GM23248 (cell line): ENCODE measurements around the gene PLBD2. TPM values are rescaled to one million over a fixed set of nuclear protein-coding genes. Genes with fewer than 3 reads are reported as not detected.
"Not testable (repeated sequence)": the region's sequence is repeated elsewhere in the genome, so short reads cannot be mapped to it uniquely, and the experiment has no call there.

Source experiments
- DNase-seq: peaks from one replicate; pipeline ENCODE4 v3.0.0-alpha.2; 2015
- H2AFZ ChIP-seq: fragments of 200-600 bp; sonication (generic); 2 replicates; pipeline ENCODE4 v1.6.1; 2016; ENCODE audit warnings: antibody characterized with exemption
- H3F3A ChIP-seq: fragments of 200-600 bp; sonication (generic); 2 replicates; pipeline ENCODE4 v1.6.1; 2016; ENCODE audit warnings: mild to moderate bottlenecking, antibody characterized with exemption, mixed run types; ENCODE audit not compliant: insufficient read depth
- H3K27ac ChIP-seq: fragments of 200-600 bp; sonication (generic); 2 replicates; pipeline ENCODE4 v1.5.1; 2016; ENCODE audit warnings: mild to moderate bottlenecking
- H3K27me3 ChIP-seq: fragments of 200-600 bp; sonication (generic); replicated peaks from 2 replicates; pipeline ENCODE4 v1.6.1; 2016; ENCODE audit warnings: mild to moderate bottlenecking; ENCODE audit not compliant: insufficient read depth
- H3K36me3 ChIP-seq: fragments of 200-600 bp; sonication (generic); 2 replicates; pipeline ENCODE4 v1.6.1; 2016; ENCODE audit warnings: low read depth, mild to moderate bottlenecking
- H3K4me1 ChIP-seq: fragments of 200-600 bp; sonication (generic); 2 replicates; pipeline ENCODE4 v1.6.1; 2016; ENCODE audit warnings: mild to moderate bottlenecking; ENCODE audit not compliant: insufficient read depth
- H3K4me2 ChIP-seq: fragments of 200-600 bp; sonication (generic); one replicate; pipeline ENCODE4 v1.6.1; 2016; ENCODE audit warnings: mild to moderate bottlenecking; ENCODE audit not compliant: unreplicated experiment
- H3K4me3 ChIP-seq: fragments of 200-600 bp; sonication (generic); 2 replicates; pipeline ENCODE4 v1.5.1; 2016; ENCODE audit warnings: mild to moderate bottlenecking
- H3K79me2 ChIP-seq: fragments of 200-600 bp; sonication (generic); 2 replicates; pipeline ENCODE4 v1.6.1; 2016; ENCODE audit warnings: mild to moderate bottlenecking; ENCODE audit not compliant: insufficient read depth
- H3K9ac ChIP-seq: fragments of 200-600 bp; sonication (generic); 2 replicates; pipeline ENCODE4 v1.6.1; 2016; ENCODE audit warnings: mild to moderate bottlenecking
- H3K9me2 ChIP-seq: fragments of 200-600 bp; sonication (generic); 2 replicates; pipeline ENCODE4 v1.6.1; 2016; ENCODE audit warnings: mixed run types, mild to moderate bottlenecking, moderate library complexity; ENCODE audit not compliant: insufficient read depth
- H3K9me3 ChIP-seq: fragments of 200-600 bp; sonication (generic); one replicate; pipeline ENCODE4 v1.6.1; 2017; ENCODE audit warnings: low read depth
- H4K20me1 ChIP-seq: fragments of 200-600 bp; sonication (generic); 2 replicates; pipeline ENCODE4 v1.6.0; 2016; ENCODE audit not compliant: insufficient read depth
- EZH2 ChIP-seq: fragments of 200-600 bp; sonication (generic); IDR thresholded peaks from 2 replicates; pipeline ENCODE4 v1.6.1; 2018; ENCODE audit warnings: antibody characterized with exemption, mild to moderate bottlenecking; ENCODE audit not compliant: insufficient read depth, poor library complexity, severe bottlenecking
- EZH2phosphoT487 ChIP-seq: fragments of 200-600 bp; sonication (generic); IDR thresholded peaks from 2 replicates; pipeline ENCODE4 v1.6.1; 2018; ENCODE audit warnings: antibody characterized with exemption, moderate library complexity, mild to moderate bottlenecking, low read depth; ENCODE audit not compliant: insufficient read depth
- WGBS, 2 experiments: methylation state at CpG; one replicate each; pipeline ENCODE4 v1.1.6; 2015 to 2017; ENCODE audit warnings: low lambda C conversion rate in 2 of 2, low coverage in 1 of 2; ENCODE audit errors: missing lambda C conversion rate in 2 of 2; 5-methylcytosine and 5-hydroxymethylcytosine counted together
- in situ Hi-C: fragments of 300-500 bp; cut with MboI; formaldehyde crosslinking; loops from 2 replicates; pipeline ENCODE4 v1.15.0; 2020
- polyA plus RNA-seq: library from polyadenylated mRNA; unstranded; fragments of >200 nt; fragmentation: Nextera tagmentation; extraction: Ambion mirVana; gene quantifications from 2 replicates; pipeline ENCODE4 v1.2.1, GENCODE V29; 2016
- total RNA-seq: library from RNA; depleted of rRNA; stranded (reverse); fragments of >200 nt; shearing (Covaris generic); gene quantifications from 2 replicates; pipeline ENCODE4 v1.2.3, GENCODE V29; 2014

Gene PLBD2
- total and polyA plus RNA-seq, 2 experiments from 2014 or later: 38.5 to 58.5 TPM

DNA sequence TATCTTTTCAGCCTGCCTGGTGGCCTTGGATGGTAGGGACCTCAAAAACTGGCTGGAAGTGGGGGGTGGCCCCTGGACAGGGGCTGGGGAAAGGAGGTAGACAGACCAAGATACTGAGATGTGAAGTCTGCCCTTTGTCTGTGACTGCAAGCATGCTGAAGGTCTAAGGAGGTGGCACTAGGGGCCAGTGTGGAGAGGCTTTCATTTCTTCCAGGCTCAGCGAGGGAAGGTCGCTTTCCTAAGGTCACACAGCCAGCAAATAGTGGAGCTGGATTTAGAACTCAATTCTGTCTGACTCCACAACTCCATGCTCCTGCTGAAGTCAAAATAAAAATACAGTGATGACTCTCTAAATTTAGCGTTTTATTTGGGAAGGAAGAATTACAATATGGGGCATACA is 11.3 kb upstream of the PLBD2 start:
- WGBS, 2 experiments: 83 to 89% methylated on average over 3 of the region's 3 CpGs
- Histone ChIP-seq H3K27ac (no peak overlapping the region), H3K4me2 (no peak overlapping the region), H3K27me3 (no peaks in the 10 kb centered on the region), H4K20me1 (no peaks in the 10 kb centered on the region), H3K4me3 (no peak overlapping the region), H3K79me2 (no peaks in the 10 kb centered on the region), H3K9ac (no peak overlapping the region), H3K9me3 (no peaks in the 10 kb centered on the region), H3K36me3 (no peaks in the 10 kb centered on the region), H3F3A (no peaks in the 10 kb centered on the region), H2AFZ (no peak overlapping the region), H3K4me1 (no peaks in the 10 kb centered on the region), H3K9me2 (no peaks in the 10 kb centered on the region)
- no peak for TF ChIP-seq EZH2phosphoT487
- no peak for TF ChIP-seq EZH2
- in situ Hi-C loops: no loop called here
- no peak for DNase-seq

DNA sequence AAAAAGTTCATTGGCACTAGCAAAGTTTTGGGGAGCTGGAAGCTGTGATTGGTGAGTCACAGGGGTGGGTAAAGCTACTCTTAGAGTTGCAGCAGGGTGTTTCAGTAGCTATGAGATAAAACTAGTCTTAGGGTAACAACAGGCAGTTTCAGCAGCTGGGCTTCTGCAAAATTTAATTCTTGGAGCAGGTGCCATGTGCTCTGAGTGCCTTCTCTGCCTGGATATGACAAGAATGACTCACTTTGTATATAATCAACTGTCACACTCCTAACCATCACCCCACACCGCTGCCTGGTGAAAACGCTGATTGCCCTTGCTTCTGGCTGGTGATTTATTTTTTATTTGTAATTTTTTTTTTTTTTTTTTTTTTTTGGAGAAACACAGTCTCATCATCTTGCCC is 10.5 kb upstream of the PLBD2 start:
- TF ChIP-seq EZH2phosphoT487 (no peak), EZH2 (no peak)
- H3K9me3 ChIP-seq: no peaks in the 10 kb centered on the region
- no peak for DNase-seq
- H3K9me2 ChIP-seq: no peaks in the 10 kb centered on the region
- H3K79me2 ChIP-seq: no peaks in the 10 kb centered on the region
- no peak overlapping the region for H3K4me3 ChIP-seq
- no peak overlapping the region for H3K4me2 ChIP-seq
- H2AFZ ChIP-seq: no peak overlapping the region
- no peaks in the 10 kb centered on the region for H4K20me1 ChIP-seq
- no peak overlapping the region for H3K9ac ChIP-seq
- H3K27ac ChIP-seq: no peak overlapping the region
- no peaks in the 10 kb centered on the region for H3K27me3 ChIP-seq
- WGBS, 2 experiments: 69 to 71% methylated on average over 2 of the region's 2 CpGs
- H3K36me3 ChIP-seq: no peaks in the 10 kb centered on the region
- H3F3A ChIP-seq: no peaks in the 10 kb centered on the region
- in situ Hi-C loops: no loop called here
- H3K4me1 ChIP-seq: no peaks in the 10 kb centered on the region

DNA sequence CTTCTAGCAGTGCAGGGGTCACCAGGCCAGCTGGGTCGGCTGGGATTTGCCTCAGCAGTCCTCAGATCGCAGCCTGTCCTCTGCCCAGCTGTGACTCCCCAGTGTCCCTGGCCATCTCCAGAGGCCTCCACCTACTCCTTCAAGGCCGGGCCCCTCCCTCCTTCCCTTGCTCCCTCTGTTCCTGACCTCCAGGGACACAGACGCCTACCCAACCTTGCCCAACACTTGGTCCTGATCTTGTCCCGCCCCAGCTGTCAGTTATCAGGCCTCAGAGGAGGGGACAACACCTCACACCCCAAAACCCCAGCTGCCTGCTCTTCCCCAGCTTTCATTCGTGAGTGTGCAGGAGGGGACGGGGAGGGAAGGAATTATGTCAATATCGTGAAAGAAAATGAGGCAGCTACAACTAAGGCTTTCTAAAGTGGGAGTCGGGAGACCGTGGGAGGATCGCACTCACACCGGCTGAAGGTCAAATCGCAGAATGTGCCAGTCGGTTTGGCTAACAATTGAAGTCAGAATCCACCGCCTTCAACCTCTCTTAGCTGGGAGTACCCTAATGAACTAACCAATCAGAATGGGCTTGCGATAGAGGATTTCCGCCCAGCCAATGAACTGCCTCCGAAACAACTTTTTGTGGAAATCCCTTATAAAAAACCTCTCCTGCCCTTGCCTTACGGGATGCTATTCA is 9.4 kb upstream of the PLBD2 start:
- no peaks in the 10 kb centered on the region for H3K4me1 ChIP-seq
- no peak for DNase-seq
- no peak overlapping the region for H3K9ac ChIP-seq
- H3K9me3 ChIP-seq: no peaks in the 10 kb centered on the region
- no peak for TF ChIP-seq EZH2phosphoT487
- TF ChIP-seq EZH2: no peak
- 75 to 78% methylated on average over 19 of the region's 19 CpGs for WGBS, 2 experiments
- no peaks in the 10 kb centered on the region for H4K20me1 ChIP-seq
- no peak overlapping the region for H3K4me2 ChIP-seq
- H3K36me3 ChIP-seq: no peaks in the 10 kb centered on the region
- H3K27me3 ChIP-seq: no peaks in the 10 kb centered on the region
- no peaks in the 10 kb centered on the region for H3K9me2 ChIP-seq
- in situ Hi-C loops: no loop called here
- H3F3A ChIP-seq: no peaks in the 10 kb centered on the region
- H3K27ac ChIP-seq: no peak overlapping the region
- no peak overlapping the region for H3K4me3 ChIP-seq
- H2AFZ ChIP-seq: no peak overlapping the region
- H3K79me2 ChIP-seq: no peaks in the 10 kb centered on the region

DNA sequence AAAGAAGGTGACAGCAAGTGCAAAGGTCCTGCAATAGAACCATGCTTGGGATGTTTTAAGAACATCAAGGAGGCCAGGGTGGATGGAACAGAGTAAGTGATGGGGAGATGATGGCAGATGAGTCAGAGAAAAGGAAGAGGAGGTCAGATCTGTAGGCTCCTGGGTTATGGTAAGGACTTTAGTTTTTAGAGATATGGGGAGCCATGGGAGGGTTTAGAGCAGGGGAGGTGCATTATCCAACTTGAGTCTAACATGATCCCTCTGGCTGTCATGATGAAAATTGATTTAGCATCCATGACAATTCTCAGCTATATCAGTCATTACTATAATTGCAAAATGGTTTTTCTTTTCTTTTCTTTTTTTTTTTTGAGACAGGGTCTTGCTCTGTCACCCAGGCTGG is 7.3 kb upstream of the PLBD2 start:
- no peak overlapping the region for H3K4me2 ChIP-seq
- H3K27me3 ChIP-seq: no peaks in the 10 kb centered on the region
- no peaks in the 10 kb centered on the region for H3K9me3 ChIP-seq
- no peak for DNase-seq
- H2AFZ ChIP-seq: no peak overlapping the region
- no peaks in the 10 kb centered on the region for H3K4me1 ChIP-seq
- no peaks in the 10 kb centered on the region for H3K79me2 ChIP-seq
- H3K36me3 ChIP-seq: no peaks in the 10 kb centered on the region
- no peaks in the 10 kb centered on the region for H3K9me2 ChIP-seq
- no peak overlapping the region for H3K27ac ChIP-seq
- in situ Hi-C loops: no loop called here
- H3K4me3 ChIP-seq: no peak overlapping the region
- H4K20me1 ChIP-seq: no peaks in the 10 kb centered on the region
- H3K9ac ChIP-seq: no peak overlapping the region
- H3F3A ChIP-seq: no peaks in the 10 kb centered on the region
- TF ChIP-seq EZH2: no peak

DNA sequence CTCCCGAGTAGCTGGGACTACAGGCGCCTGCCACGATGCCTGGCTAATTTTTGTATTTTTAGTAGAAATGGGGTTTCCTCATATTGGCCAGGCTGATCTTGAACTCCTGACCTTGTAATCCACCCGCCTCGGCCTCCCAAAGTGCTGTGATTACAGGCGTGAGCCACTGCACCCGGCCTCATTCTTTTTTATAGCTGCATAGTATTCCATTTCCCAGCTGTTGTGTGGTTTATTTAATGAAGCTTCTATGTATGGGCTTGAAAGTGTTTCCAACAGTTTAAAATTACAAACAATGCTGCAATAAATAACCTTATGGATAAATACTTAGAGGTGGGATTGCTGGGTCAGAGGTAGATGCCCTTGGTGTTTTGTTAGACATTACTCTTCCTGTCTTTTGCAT is 4.2 kb upstream of the PLBD2 start:
- WGBS, 2 experiments: 77 to 85% methylated on average over 7 of the region's 7 CpGs
- H3K27ac ChIP-seq, H4K20me1 ChIP-seq, H3K4me1 ChIP-seq, H3K9me2 ChIP-seq, H3K9ac ChIP-seq, H3F3A ChIP-seq, H3K4me2 ChIP-seq, H3K27me3 ChIP-seq, in situ Hi-C loops, H3K9me3 ChIP-seq, H3K36me3 ChIP-seq, H3K79me2 ChIP-seq, DNase-seq, H3K4me3 ChIP-seq, H2AFZ ChIP-seq: not testable (repeated sequence)
